Activated naive CD8-positive, alpha-beta T cell treated with anti-CD3 and anti-CD28 coated beads, Interleukin-2, amount 50 U/mL, for 24 hours (primary cell): ENCODE results near the gene MPP2.
A peak's percentile ranks its signal among the peaks of the same experiment; 100 is the strongest.

ENCODE experiments used
- ATAC-seq: fragments of 150-1000 bp; cut with Tn5 transposase; one replicate; pipeline ENCODE4 v1.10.0; 2021
- DNase-seq: peaks from one replicate; pipeline ENCODE4 v3.0.0; 2021
- H3K27ac Mint-ChIP-seq: one replicate; pipeline ENCODE4 v1.8.0; 2021; ENCODE audit warnings: mild to moderate bottlenecking, mixed read lengths
- H3K27me3 Mint-ChIP-seq: one replicate; pipeline ENCODE4 v1.8.0; 2021; ENCODE audit warnings: mixed read lengths
- H3K36me3 Mint-ChIP-seq: one replicate; pipeline ENCODE4 v1.8.0; 2021; ENCODE audit warnings: low read depth, mixed read lengths
- H3K4me1 Mint-ChIP-seq: one replicate; pipeline ENCODE4 v1.8.0; 2021; ENCODE audit warnings: mixed read lengths
- H3K4me3 Mint-ChIP-seq: one replicate; pipeline ENCODE4 v1.8.0; 2021; ENCODE audit warnings: mild to moderate bottlenecking, moderate library complexity, mixed read lengths
- H3K9me3 Mint-ChIP-seq: one replicate; pipeline ENCODE4 v1.8.0; 2021; ENCODE audit warnings: mixed read lengths

The MPP2 gene, protein sequence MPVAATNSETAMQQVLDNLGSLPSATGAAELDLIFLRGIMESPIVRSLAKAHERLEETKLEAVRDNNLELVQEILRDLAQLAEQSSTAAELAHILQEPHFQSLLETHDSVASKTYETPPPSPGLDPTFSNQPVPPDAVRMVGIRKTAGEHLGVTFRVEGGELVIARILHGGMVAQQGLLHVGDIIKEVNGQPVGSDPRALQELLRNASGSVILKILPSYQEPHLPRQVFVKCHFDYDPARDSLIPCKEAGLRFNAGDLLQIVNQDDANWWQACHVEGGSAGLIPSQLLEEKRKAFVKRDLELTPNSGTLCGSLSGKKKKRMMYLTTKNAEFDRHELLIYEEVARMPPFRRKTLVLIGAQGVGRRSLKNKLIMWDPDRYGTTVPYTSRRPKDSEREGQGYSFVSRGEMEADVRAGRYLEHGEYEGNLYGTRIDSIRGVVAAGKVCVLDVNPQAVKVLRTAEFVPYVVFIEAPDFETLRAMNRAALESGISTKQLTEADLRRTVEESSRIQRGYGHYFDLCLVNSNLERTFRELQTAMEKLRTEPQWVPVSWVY

DNA sequence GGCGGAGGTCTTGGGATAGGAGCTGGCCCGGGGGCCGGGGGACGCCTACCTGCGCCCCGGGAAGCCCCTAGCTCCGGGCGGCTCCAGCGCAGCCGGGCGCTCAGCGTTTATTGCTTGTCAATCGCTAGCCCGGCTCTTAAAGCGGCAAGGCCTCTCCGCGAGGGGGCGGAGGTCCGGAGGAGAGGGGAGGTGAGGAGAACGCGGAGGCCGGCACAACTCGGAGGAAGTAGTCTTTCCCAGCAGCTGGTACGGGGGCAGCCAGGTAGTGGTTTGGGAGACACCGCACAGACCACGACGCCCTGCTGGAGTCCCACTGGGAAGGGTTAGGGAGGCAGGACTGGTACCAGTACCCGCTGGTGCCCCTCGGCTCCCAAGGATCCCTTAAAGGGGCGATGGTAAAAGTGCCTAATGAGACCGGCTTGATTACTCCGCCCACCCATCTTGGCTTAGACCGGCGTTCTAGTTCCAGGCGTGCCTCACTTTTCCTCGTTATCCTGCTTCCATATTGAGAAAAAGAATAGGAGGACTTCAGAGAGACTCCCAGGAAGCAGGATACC lies at the start of gene MPP2:
TSS of gene MPP2 (minus strand) at position 112 of the 557 bp plus-strand sequence. CDS start 3,076 bp downstream, outside the sequence.
- peak; percentile 41 for ATAC-seq
- Mint-ChIP-seq H3K4me3 (peak within 1 kb of the TSS; percentile 62), H3K27ac (no peak within 1 kb of the TSS), H3K4me1 (peaks cover 18% of the 10 kb centered on the region), H3K9me3 (no peaks in the 10 kb centered on the region), H3K36me3 (no peaks in the 10 kb centered on the region), H3K27me3 (peaks cover 23% of the 10 kb centered on the region)
- DNase-seq, result peak; percentile 60

DNA sequence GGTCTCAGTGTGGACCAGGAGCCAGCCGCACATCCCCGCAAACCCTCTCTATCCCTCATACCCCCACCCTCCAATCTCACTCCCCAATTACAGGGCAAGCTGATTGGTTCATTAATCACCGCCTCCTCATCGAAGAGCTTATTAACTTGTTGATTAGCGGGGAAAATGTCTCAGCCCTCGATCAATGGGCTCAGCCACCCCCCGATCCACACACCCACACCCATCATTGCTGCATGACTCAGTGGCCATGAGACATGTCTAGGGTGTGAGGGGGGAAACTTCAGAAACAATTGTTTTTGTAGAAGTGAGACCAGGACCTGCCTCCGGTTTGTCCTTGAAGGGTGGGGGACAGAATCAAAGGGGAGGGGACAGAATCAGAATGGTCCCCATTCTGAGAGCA lies 48.9 kb upstream of the MPP2 start:
- H3K27me3 Mint-ChIP-seq, result peaks cover 38% of the 10 kb centered on the region
- no peaks in the 10 kb centered on the region for H3K36me3 Mint-ChIP-seq
- no peaks in the 10 kb centered on the region for H3K9me3 Mint-ChIP-seq
- no peak overlapping the region for H3K4me3 Mint-ChIP-seq
- peaks cover 3% of the 10 kb centered on the region for H3K4me1 Mint-ChIP-seq
- DNase-seq (no peak), ATAC-seq (no peak)
- H3K27ac Mint-ChIP-seq, result no peak overlapping the region

DNA sequence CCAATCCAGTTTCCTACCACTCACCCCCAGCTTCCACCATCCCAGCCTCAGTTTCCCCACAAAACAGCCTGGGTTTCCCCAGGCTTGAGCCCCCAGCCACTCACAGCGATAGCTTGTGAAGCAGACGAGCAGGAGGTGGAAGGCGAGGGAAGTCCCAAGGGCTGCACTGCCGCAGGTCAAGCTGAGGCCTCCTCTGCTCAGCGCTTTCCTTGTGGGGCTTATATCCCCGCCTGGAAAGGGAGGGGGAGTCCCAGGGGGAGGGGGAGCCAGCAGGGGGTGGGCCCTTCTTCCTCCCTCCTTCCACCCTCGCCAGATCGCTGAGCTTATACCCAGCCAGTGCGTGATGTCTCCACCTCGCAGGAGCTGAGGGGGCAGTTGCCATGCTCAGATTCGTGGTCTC lies 46.4 kb upstream of the MPP2 start, which contains the start of gene PYY:
TSS of gene PYY (minus strand) at position 195 of the 400 bp plus-strand sequence. CDS start 457 bp downstream, outside the sequence.
- Mint-ChIP-seq H3K27me3 (peaks cover 53% of the 10 kb centered on the region), H3K9me3 (no peaks in the 10 kb centered on the region), H3K4me3 (peak within 1 kb of the TSS; percentile 50)

DNA sequence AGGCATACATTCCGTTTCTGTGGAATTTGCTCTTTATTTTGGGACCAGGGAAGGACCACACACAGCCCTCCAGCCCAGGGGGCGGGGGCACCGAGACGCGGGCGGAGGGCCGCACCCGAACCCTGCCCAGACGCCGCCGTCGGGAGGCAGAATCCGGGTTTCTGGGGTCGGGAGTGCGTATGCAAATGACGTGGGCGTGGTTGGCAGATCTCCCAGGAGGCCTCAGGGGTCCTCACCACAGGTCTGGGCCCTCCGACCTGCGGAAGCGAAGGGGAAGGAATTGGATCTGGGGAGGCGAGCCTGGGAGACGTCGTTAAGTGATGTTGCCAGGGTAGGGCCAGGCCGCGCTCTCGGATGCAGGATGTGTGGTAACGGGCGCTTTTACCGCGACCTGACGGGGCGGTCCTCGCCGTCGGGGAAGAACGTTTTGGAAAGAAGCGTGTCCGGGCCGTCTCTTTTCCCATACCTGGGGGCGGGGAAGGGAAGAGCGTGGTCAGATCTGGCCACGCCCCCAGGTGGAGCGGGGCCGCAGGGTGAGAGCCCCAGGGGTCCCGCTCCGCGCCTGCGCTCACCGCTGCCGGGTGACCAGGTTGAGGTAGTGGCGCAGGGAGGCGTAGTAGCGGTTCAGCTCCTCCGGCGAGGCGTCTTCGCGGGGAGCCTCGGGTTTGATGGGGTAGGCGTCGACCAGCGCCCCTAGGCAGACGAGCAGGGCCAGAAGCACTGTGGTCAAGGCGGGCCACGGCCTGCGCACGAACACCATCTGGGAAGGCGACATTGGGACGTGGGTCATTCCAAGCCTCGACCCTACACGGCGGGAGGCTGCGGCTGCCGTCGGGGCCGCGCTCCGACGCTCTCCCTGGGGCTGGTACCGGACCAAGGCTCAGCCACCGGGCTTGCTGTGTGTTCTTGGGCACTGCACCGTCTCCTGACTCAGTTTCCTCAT lies 45.7 kb upstream of the MPP2 start:
- DNase-seq, result peak; percentile 7

More for the DNA sequence above, 46.4 kb upstream of the MPP2 start, which contains the start of gene PYY:
- DNase-seq (no peak), ATAC-seq (no peak)
- Mint-ChIP-seq H3K36me3 (no peaks in the 10 kb centered on the region), H3K4me1 (peaks cover 3% of the 10 kb centered on the region), H3K27ac (no peak within 1 kb of the TSS)

DNA sequence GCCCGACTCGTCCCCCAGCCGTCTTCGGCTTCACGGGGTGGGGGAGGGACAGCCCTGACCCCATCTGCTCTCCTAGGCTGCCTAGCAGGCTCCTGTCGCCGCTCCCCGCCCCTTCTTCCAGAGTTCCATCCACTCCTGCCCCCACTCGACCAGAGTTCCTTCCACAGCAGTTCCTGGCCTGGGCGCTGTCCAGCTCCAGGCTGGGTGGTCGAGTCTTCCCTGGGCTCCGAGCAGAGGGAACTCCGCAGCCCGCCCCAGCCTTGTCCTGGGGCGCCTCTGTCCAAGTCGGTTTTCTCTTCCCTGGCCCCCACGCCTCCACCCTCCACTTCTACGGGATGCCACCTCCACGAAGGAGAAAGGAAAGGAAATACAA lies 45.0 kb upstream of the MPP2 start:
- Mint-ChIP-seq H3K36me3 (no peaks in the 10 kb centered on the region), H3K9me3 (no peaks in the 10 kb centered on the region), H3K27me3 (peaks cover 53% of the 10 kb centered on the region), H3K27ac (no peak overlapping the region), H3K4me3 (no peak overlapping the region), H3K4me1 (peaks cover 3% of the 10 kb centered on the region)
- no peak for DNase-seq
- ATAC-seq, result no peak

More for the DNA sequence above, 45.7 kb upstream of the MPP2 start:
- H3K27ac Mint-ChIP-seq, result no peak overlapping the region
- no peaks in the 10 kb centered on the region for H3K9me3 Mint-ChIP-seq
- peak overlapping the region; percentile 50 for H3K4me3 Mint-ChIP-seq
- ATAC-seq, result no peak
- peaks cover 53% of the 10 kb centered on the region for H3K27me3 Mint-ChIP-seq
- peaks cover 3% of the 10 kb centered on the region for H3K4me1 Mint-ChIP-seq
- H3K36me3 Mint-ChIP-seq, result no peaks in the 10 kb centered on the region

DNA sequence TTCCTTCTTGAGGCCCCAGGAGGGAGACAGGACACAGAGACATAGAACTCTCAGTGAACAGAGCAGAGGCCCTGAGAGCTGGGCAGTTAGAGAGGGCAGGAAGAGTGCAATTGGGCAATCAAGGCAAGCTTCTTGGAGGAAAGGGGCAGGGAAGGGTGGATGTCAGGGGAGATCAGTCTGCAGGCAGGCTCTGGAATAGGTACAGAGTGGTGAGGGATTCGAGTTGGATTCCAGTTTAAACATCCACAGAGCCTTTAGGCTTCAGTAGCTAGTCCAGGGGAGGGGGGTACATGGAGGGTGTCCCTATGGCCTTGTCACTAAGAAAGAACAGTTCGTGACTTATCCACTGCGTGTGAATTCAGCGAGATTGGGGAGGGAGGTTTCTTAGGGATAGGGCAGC lies 44.4 kb upstream of the MPP2 start:
- no peaks in the 10 kb centered on the region for H3K36me3 Mint-ChIP-seq
- no peak for ATAC-seq
- H3K9me3 Mint-ChIP-seq, result no peaks in the 10 kb centered on the region
- peaks cover 3% of the 10 kb centered on the region for H3K4me1 Mint-ChIP-seq
- no peak overlapping the region for H3K4me3 Mint-ChIP-seq
- DNase-seq, result no peak
- H3K27ac Mint-ChIP-seq, result no peak overlapping the region
- peaks cover 53% of the 10 kb centered on the region for H3K27me3 Mint-ChIP-seq

DNA sequence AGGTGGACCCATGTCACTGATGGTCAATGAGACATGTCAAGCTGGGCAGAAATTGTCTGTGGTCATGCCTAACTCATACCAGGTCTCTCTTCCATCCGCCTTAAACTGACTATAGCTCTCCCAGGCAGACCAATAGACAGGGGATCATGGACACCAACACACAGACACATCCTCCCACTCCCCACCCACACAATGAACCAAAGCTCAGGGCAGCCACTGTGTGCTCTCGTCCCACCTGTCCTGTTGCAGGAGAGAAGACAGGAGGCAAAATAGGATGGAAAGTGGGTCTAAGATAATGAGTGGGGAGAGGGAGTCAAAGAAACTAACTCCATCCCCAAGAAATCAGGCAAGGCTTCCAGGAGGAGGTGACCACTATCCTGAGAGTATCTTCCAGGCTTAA lies 43.2 kb upstream of the MPP2 start:
- ATAC-seq (no peak), DNase-seq (no peak)
- no peaks in the 10 kb centered on the region for H3K36me3 Mint-ChIP-seq
- no peak overlapping the region for H3K4me3 Mint-ChIP-seq
- H3K9me3 Mint-ChIP-seq, result no peaks in the 10 kb centered on the region
- H3K4me1 Mint-ChIP-seq, result peaks cover 3% of the 10 kb centered on the region
- H3K27ac Mint-ChIP-seq, result no peak overlapping the region
- H3K27me3 Mint-ChIP-seq, result peaks cover 50% of the 10 kb centered on the region

DNA sequence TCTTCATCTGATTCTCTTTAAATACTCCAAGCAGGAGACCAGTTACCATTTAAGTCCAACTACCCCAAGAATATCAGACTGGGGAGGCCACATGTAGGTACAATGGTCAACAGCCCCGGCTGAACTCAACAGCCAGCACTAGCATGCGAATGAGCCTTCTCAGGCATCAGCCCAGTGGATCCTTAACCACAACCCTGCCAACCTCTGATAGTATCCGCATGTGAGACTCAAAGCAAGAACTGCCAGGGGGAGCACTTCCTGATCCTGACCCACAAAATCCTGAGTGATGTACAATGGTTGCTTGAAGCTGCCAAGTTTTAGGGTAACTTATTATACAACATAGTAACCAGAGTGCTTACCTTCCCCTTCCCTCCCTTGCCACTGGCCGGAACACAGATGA lies 42.4 kb upstream of the MPP2 start:
- ATAC-seq (no peak), DNase-seq (no peak)
- H3K27me3 Mint-ChIP-seq, result peaks cover 46% of the 10 kb centered on the region
- H3K27ac Mint-ChIP-seq, result no peak overlapping the region
- no peaks in the 10 kb centered on the region for H3K9me3 Mint-ChIP-seq
- no peaks in the 10 kb centered on the region for H3K36me3 Mint-ChIP-seq
- H3K4me3 Mint-ChIP-seq, result no peak overlapping the region
- H3K4me1 Mint-ChIP-seq, result peaks cover 4% of the 10 kb centered on the region

DNA sequence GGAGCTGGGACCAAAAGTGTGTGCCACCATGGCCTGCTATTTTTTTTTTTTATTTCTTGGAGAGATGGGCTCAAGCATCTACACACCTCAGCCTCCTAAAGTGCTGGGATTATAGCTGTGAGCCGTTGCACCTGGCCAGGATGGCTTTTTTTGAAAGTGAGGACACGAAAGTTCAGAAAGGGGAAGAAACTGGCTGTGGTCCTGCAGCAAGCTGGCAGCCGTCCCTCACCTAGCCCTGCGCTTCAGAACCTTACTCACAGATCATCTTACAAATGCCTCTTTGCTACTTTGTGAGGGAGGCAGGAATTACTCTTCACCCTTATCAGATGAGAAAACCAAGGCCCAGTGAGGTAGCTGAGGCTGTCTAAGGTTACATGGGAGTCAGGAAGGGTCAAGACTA lies 39.4 kb upstream of the MPP2 start:
- Mint-ChIP-seq H3K4me1 (peaks cover 6% of the 10 kb centered on the region), H3K4me3 (no peak overlapping the region), H3K27me3 (peaks cover 26% of the 10 kb centered on the region), H3K27ac (no peak overlapping the region), H3K36me3 (no peaks in the 10 kb centered on the region), H3K9me3 (no peaks in the 10 kb centered on the region)
- no peak for DNase-seq
- ATAC-seq, result no peak

DNA sequence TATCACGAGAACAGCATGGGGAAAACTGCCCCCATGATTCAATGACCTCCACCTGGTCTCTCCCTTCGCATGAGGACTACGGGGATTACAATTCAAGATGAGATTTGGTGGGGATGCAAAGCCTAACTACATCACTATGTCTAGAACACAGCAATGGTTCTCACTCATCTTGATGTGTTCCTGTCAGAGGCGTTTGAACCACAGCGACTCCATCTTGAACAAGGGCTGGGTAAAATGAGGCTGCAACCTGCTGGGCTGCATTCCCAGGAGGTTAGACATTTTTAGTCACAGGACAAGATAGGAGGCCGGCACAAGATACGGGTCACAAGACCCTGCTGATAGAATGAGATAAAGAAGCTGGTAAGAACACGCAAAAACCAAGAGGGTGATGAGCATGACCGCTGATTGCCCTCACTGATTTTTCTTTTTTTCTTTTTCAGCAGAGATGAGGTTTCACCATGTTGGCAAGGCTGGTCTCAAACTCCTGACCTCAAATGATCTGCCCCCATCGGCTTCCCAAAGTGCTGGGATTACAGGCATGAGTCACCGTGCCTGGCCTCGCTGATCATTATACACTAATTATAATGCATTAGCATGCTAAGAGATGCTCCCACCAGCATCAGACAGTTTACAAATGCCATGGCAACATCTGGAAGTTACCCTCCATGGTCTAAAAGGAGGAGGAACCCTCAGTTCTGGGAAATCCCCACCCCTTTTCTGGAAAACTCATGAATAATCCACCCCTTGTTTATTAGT lies 37.9 kb upstream of the MPP2 start:
- no peaks in the 10 kb centered on the region for H3K9me3 Mint-ChIP-seq
- DNase-seq, result no peak
- H3K36me3 Mint-ChIP-seq, result no peaks in the 10 kb centered on the region
- H3K4me1 Mint-ChIP-seq, result peaks cover 6% of the 10 kb centered on the region
- ATAC-seq, result no peak
- no peak overlapping the region for H3K4me3 Mint-ChIP-seq
- H3K27me3 Mint-ChIP-seq, result peaks cover 13% of the 10 kb centered on the region
- no peak overlapping the region for H3K27ac Mint-ChIP-seq

DNA sequence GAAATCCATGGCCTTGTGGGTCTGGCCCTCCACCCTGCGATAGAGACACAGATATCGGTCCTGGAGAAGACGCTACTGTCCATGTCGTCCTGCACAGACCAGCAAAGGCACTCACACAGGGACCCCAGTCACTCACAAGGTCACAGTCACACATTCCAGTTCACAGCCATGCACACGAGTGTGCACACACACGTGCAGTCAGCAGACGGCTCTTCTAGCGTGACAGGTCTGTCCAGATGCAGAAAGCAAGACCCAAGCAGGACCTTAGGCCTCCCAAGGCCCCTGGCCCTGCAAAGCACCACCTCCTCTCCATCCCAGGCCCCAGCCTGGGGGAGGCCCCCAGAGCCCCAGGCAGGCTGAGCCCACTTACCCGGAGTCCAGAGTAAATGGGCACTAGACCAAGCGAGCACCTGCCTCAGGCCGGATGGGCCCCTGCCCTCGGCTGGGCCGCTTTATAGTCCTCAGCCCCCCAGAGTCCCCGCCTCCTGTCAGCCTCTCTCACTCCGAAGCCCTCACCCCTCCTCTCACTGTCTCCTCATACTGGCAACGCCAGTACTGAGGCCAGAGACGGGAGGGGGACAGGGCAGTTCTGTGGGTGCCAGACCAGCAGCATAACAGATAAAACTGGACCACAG lies 34.8 kb upstream of the MPP2 start, which contains the start of gene PPY:
TSS of gene PPY (minus strand) at position 426 of the 635 bp plus-strand sequence. CDS start 822 bp downstream, outside the sequence.
- H3K4me1 Mint-ChIP-seq, result peaks cover 17% of the 10 kb centered on the region
- H3K9me3 Mint-ChIP-seq, result no peaks in the 10 kb centered on the region
- peaks cover 12% of the 10 kb centered on the region for H3K27me3 Mint-ChIP-seq
- no peak within 1 kb of the TSS for H3K4me3 Mint-ChIP-seq
- no peak for DNase-seq
- H3K36me3 Mint-ChIP-seq, result no peaks in the 10 kb centered on the region
- ATAC-seq, result no peak
- no peak within 1 kb of the TSS for H3K27ac Mint-ChIP-seq

DNA sequence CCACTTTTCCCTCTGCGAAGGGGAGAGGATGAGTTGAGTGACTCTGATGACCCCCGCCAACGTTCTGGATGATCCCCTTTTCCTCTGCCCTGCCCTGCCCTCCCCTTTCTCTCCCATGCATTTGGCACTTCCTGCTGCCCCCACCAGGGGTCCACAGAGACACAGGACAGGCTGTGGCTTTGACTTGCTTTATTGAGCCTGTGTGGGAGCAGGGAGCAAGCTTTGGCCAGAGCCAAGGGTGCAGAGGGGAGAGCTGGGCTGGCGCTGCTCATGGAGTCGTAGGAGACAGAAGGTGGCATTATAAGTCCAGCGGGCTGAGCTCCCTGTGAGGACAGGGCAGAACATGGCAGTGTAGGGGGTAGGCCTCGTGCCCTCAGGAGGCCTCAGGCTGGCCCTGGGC lies 33.3 kb upstream of the MPP2 start:
- ATAC-seq (no peak), DNase-seq (peak; percentile 39)
- H3K27me3 Mint-ChIP-seq, result peaks cover 9% of the 10 kb centered on the region
- no peak overlapping the region for H3K4me3 Mint-ChIP-seq
- H3K9me3 Mint-ChIP-seq, result no peaks in the 10 kb centered on the region
- H3K36me3 Mint-ChIP-seq, result no peaks in the 10 kb centered on the region
- no peak overlapping the region for H3K27ac Mint-ChIP-seq
- H3K4me1 Mint-ChIP-seq, result peaks cover 20% of the 10 kb centered on the region

DNA sequence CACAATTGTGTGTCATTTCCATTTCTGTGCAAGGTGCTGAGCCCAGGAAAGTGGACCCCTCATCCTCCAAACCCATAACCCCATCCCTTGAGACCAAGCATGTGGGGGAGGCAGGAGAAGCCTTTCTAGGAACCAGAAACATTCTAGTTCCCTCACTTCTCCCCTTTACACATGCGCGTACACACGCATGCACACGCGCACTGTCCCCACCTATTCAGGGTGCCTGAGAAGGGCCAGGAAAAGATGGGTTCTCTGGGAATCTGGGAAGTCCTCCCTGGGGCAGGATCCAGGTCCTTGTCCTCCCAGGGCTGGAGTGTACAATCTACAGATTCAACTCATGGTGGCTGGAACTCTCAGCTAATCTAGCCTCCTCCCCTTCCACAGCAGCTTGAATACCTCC lies 32.5 kb upstream of the MPP2 start:
- Mint-ChIP-seq H3K27me3 (peaks cover 9% of the 10 kb centered on the region), H3K27ac (no peak overlapping the region), H3K4me3 (no peak overlapping the region), H3K9me3 (no peaks in the 10 kb centered on the region), H3K36me3 (no peaks in the 10 kb centered on the region), H3K4me1 (peaks cover 20% of the 10 kb centered on the region)
- ATAC-seq, result no peak
- no peak for DNase-seq
